SK-N-SH (cell line): ENCODE measurements around the gene PRIM2.
"Not testable (repeated sequence)": the region's sequence is repeated elsewhere in the genome, so short reads cannot be mapped to it uniquely, and the experiment has no call there.

Experiments
- CHD2 ChIP-seq: fragments of 150-350 bp; IDR thresholded peaks from 2 replicates; pipeline ENCODE4 v1.6.1; 2018; ENCODE audit warnings: low read length; ENCODE audit not compliant: partially characterized antibody
- CTCF ChIP-seq: fragments of 200-600 bp; sonication (generic); IDR thresholded peaks from 2 replicates; pipeline ENCODE4 v1.6.1; 2017; ENCODE audit warnings: antibody characterized with exemption, mild to moderate bottlenecking, moderate library complexity
- EP300 ChIP-seq, 2 experiments: IDR thresholded peaks; 2 replicates each; pipeline versions ENCODE4 v1.4.0 to v1.6.1; 2012; ENCODE audit warnings: borderline replicate concordance in 1 of 2, low read depth in 1 of 2, low read length in 1 of 2
- EZH2phosphoT487 ChIP-seq: fragments of 200-600 bp; sonication (generic); IDR thresholded peaks from 2 replicates; pipeline ENCODE4 v1.6.1; 2017; ENCODE audit warnings: low read depth, mixed run types, mild to moderate bottlenecking, antibody characterized with exemption, moderate library complexity, borderline replicate concordance
- POLR2AphosphoS5 ChIP-seq: IDR thresholded peaks from 2 replicates; pipeline ENCODE4 v1.6.1; 2012; ENCODE audit warnings: low read depth, low read length
- RAD21 ChIP-seq: IDR thresholded peaks from 2 replicates; pipeline ENCODE4 v1.6.1; 2012; ENCODE audit warnings: mild to moderate bottlenecking, low read length
- REST ChIP-seq: IDR thresholded peaks from 2 replicates; pipeline ENCODE4 v1.6.1; 2012; ENCODE audit warnings: mild to moderate bottlenecking, low read depth, low read length, moderate library complexity
- TEAD4 ChIP-seq: IDR thresholded peaks from 2 replicates; pipeline ENCODE4 v1.4.0; 2012; ENCODE audit warnings: mild to moderate bottlenecking, borderline replicate concordance; ENCODE audit not compliant: insufficient read depth
- USF2 ChIP-seq: fragments of 150-350 bp; IDR thresholded peaks from 2 replicates; pipeline ENCODE4 v1.6.1; 2017; ENCODE audit warnings: antibody characterized with exemption, low read length, low read depth, borderline replicate concordance
- YY1 ChIP-seq: IDR thresholded peaks from 2 replicates; pipeline ENCODE4 v1.4.0; 2012; ENCODE audit warnings: low read depth, mild to moderate bottlenecking

GRCh38 chr6:57515171-57515570 lies 197.7 kb downstream of the PRIM2 start:
- not testable (repeated sequence) for TF ChIP-seq USF2; CTCF; RAD21; CHD2; TEAD4; REST; POLR2AphosphoS5; EZH2phosphoT487; YY1; EP300 (IDR thresholded peaks at IDR 0.05; ENCODE audit: borderline replicate concordance in 1 of 2, low read depth in 1 of 2, low read length in 1 of 2)
